H1 (cell line): ENCODE measurements around the gene FGD5. TPM values are rescaled to one million over a fixed set of nuclear protein-coding genes. Genes with fewer than 3 reads are reported as not detected.

Experiments
- JUND ChIP-seq: IDR thresholded peaks from 2 replicates; pipeline ENCODE4 v1.6.1; 2011; ENCODE audit warnings: mild to moderate bottlenecking, improper control_type of control experiment, low read length
- RAD21 ChIP-seq, 2 experiments: IDR thresholded peaks in 1 of 2; conservative IDR thresholded peaks in 1 of 2; 2 replicates each; pipeline ENCODE4 v1.6.1; 2011; ENCODE audit warnings: low read depth in 2 of 2, low read length in 2 of 2, improper control_type of control experiment in 1 of 2, inconsistent platforms in 1 of 2, mild to moderate bottlenecking in 1 of 2, moderate library complexity in 1 of 2
- RNF2 ChIP-seq: fragments of 200-900, 300-1000 bp; sonication (generic); IDR thresholded peaks from 2 replicates; pipeline ENCODE4 v1.7.1; 2016; ENCODE audit warnings: borderline replicate concordance, low read depth, mild to moderate bottlenecking, antibody characterized with exemption, low read length; ENCODE audit not compliant: poor library complexity, severe bottlenecking; ENCODE audit errors: missing control alignments
- polyA plus RNA-seq, 7 experiments: library from polyadenylated mRNA; depleted of rRNA in 3 of 7; stranded (reverse) in 5 of 7; unstranded in 2 of 7; fragments of >200 nt in 5 of 7; fragments of 200-250 nt in 2 of 7; gene quantifications; 1 replicate in 5 of 7; 2 replicates in 1 of 7; 4 replicates in 1 of 7; pipeline versions ENCODE4 v1.2.1 to v1.2.3, GENCODE V29; 2011 to 2013; ENCODE audit warnings: missing spikeins in 2 of 7, mixed read lengths in 2 of 7
- total RNA-seq: library from RNA; stranded (reverse); fragmentation: NEBNext Ultra II Directional; extraction: Animal tissue kit (Norgen Biotek cat#: 25700); gene quantifications from 2 replicates; pipeline ENCODE4 v1.2.1, GENCODE V29; 2021
- TF ChIP-seq, protein P1 (sequence below): fragments of 300-600 bp; sonication (generic); IDR thresholded peaks from 2 replicates; pipeline ENCODE4 v1.7.1; 2012; ENCODE audit warnings: low read length, moderate library complexity, mild to moderate bottlenecking, inconsistent platforms; ENCODE audit not compliant: insufficient replicate concordance
- TF ChIP-seq, protein P2 (sequence below): IDR thresholded peaks from 2 replicates; pipeline ENCODE4 v1.6.1; 2012; ENCODE audit warnings: low read length, inconsistent platforms

Gene FGD5
- total and polyA plus RNA-seq, 2 of the 8 experiments (the other 6 are each of a cell fraction or from before 2014, with no cell fraction given), result 4.7 to 14.3 TPM

DNA sequence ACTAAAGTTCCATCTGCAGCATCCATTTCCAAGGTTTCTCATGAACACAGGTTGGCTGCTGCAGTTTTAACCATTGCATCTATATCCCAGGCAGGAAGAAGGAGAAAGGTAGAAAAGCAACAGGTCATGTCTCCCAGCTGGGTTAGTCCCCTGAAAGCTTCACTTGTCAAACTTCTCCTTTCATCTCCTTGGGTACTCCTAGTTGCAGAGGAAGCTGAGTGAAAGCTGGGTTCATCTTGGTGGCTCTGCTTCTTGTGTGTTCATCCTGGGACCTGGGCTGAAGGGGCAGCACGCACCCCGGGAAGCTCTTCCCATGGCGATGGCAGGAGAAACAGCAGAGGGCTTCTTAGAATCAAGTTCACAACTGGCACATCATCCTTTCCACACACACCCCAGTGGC lies 67.3 kb downstream of the FGD5 start (continued):
- TF ChIP-seq, protein P1, sequence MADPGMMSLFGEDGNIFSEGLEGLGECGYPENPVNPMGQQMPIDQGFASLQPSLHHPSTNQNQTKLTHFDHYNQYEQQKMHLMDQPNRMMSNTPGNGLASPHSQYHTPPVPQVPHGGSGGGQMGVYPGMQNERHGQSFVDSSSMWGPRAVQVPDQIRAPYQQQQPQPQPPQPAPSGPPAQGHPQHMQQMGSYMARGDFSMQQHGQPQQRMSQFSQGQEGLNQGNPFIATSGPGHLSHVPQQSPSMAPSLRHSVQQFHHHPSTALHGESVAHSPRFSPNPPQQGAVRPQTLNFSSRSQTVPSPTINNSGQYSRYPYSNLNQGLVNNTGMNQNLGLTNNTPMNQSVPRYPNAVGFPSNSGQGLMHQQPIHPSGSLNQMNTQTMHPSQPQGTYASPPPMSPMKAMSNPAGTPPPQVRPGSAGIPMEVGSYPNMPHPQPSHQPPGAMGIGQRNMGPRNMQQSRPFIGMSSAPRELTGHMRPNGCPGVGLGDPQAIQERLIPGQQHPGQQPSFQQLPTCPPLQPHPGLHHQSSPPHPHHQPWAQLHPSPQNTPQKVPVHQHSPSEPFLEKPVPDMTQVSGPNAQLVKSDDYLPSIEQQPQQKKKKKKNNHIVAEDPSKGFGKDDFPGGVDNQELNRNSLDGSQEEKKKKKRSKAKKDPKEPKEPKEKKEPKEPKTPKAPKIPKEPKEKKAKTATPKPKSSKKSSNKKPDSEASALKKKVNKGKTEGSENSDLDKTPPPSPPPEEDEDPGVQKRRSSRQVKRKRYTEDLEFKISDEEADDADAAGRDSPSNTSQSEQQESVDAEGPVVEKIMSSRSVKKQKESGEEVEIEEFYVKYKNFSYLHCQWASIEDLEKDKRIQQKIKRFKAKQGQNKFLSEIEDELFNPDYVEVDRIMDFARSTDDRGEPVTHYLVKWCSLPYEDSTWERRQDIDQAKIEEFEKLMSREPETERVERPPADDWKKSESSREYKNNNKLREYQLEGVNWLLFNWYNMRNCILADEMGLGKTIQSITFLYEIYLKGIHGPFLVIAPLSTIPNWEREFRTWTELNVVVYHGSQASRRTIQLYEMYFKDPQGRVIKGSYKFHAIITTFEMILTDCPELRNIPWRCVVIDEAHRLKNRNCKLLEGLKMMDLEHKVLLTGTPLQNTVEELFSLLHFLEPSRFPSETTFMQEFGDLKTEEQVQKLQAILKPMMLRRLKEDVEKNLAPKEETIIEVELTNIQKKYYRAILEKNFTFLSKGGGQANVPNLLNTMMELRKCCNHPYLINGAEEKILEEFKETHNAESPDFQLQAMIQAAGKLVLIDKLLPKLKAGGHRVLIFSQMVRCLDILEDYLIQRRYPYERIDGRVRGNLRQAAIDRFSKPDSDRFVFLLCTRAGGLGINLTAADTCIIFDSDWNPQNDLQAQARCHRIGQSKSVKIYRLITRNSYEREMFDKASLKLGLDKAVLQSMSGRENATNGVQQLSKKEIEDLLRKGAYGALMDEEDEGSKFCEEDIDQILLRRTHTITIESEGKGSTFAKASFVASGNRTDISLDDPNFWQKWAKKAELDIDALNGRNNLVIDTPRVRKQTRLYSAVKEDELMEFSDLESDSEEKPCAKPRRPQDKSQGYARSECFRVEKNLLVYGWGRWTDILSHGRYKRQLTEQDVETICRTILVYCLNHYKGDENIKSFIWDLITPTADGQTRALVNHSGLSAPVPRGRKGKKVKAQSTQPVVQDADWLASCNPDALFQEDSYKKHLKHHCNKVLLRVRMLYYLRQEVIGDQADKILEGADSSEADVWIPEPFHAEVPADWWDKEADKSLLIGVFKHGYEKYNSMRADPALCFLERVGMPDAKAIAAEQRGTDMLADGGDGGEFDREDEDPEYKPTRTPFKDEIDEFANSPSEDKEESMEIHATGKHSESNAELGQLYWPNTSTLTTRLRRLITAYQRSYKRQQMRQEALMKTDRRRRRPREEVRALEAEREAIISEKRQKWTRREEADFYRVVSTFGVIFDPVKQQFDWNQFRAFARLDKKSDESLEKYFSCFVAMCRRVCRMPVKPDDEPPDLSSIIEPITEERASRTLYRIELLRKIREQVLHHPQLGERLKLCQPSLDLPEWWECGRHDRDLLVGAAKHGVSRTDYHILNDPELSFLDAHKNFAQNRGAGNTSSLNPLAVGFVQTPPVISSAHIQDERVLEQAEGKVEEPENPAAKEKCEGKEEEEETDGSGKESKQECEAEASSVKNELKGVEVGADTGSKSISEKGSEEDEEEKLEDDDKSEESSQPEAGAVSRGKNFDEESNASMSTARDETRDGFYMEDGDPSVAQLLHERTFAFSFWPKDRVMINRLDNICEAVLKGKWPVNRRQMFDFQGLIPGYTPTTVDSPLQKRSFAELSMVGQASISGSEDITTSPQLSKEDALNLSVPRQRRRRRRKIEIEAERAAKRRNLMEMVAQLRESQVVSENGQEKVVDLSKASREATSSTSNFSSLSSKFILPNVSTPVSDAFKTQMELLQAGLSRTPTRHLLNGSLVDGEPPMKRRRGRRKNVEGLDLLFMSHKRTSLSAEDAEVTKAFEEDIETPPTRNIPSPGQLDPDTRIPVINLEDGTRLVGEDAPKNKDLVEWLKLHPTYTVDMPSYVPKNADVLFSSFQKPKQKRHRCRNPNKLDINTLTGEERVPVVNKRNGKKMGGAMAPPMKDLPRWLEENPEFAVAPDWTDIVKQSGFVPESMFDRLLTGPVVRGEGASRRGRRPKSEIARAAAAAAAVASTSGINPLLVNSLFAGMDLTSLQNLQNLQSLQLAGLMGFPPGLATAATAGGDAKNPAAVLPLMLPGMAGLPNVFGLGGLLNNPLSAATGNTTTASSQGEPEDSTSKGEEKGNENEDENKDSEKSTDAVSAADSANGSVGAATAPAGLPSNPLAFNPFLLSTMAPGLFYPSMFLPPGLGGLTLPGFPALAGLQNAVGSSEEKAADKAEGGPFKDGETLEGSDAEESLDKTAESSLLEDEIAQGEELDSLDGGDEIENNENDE, result no peak
- TF ChIP-seq RNF2, result no peak
- no peak for TF ChIP-seq JUND
- no peak for TF ChIP-seq RAD21 (IDR thresholded peaks at IDR 0.05 in 1 of 2, conservative IDR thresholded peaks at IDR 0.05 in 1 of 2; ENCODE audit: low read depth in 2 of 2, low read length in 2 of 2)
- TF ChIP-seq, protein P2, sequence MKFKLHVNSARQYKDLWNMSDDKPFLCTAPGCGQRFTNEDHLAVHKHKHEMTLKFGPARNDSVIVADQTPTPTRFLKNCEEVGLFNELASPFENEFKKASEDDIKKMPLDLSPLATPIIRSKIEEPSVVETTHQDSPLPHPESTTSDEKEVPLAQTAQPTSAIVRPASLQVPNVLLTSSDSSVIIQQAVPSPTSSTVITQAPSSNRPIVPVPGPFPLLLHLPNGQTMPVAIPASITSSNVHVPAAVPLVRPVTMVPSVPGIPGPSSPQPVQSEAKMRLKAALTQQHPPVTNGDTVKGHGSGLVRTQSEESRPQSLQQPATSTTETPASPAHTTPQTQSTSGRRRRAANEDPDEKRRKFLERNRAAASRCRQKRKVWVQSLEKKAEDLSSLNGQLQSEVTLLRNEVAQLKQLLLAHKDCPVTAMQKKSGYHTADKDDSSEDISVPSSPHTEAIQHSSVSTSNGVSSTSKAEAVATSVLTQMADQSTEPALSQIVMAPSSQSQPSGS, result no peak
